NCI-H146 (cell line): Measurements from ENCODE around the gene MORC3.
"Not testable (repeated sequence)": the region's sequence is repeated elsewhere in the genome, so short reads cannot be mapped to it uniquely, and the experiment has no call there.

Source experiments
- DNase-seq: peaks from one replicate; lab custom pipeline; 2025; lab: John Stamatoyannopoulos, UW

MORC3 gene

GRCh38 chr21:36322083-36322424, 2.1 kb downstream of the MORC3 start:
- DNase-seq, result no peak

- DNase-seq, result no peak
These were observed 3.0 kb downstream of the MORC3 start for GRCh38 chr21:36323032-36323431.

GRCh38 chr21:36325373-36326010, 5.5 kb downstream of the MORC3 start:
- DNase-seq, result no peak

GRCh38 chr21:36330904-36331303, 10.9 kb downstream of the MORC3 start:
- peak; percentile 35 for DNase-seq

- DNase-seq, result no peak
These were observed 17.1 kb downstream of the MORC3 start for GRCh38 chr21:36337099-36337509.

GRCh38 chr21:36338975-36339374, 19.0 kb downstream of the MORC3 start:
- no peak for DNase-seq

- not testable (repeated sequence) for DNase-seq
These were observed 22.6 kb downstream of the MORC3 start for GRCh38 chr21:36342581-36342980.

DNA sequence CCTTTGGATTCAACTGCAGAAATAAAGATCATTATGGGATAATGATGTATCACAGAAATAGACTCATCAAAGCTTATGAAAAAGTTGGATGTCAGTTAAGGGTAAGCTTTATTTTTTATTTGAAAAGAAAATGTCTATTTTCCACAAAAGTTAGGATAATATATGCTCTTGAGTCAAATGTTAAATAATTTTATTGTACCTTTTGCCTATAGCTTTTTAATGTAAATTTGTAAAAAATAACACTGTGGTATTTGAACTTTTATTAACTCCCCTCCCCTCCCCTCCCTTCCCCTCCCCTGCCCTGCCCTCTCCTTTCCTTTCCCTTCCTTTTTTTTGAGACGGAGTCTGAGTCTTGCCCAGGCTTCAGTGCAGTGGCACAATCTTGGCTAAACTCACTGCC, 24.9 kb downstream of the MORC3 start:
- DNase-seq, result no peak

- no peak for DNase-seq
These were observed 27.4 kb downstream of the MORC3 start for GRCh38 chr21:36347278-36347961.

GRCh38 chr21:36347962-36348328, 27.9 kb downstream of the MORC3 start:
- no peak for DNase-seq

GRCh38 chr21:36349315-36349714, 29.3 kb downstream of the MORC3 start:
- no peak for DNase-seq

GRCh38 chr21:36350282-36350910, 30.4 kb downstream of the MORC3 start:
- no peak for DNase-seq

DNA sequence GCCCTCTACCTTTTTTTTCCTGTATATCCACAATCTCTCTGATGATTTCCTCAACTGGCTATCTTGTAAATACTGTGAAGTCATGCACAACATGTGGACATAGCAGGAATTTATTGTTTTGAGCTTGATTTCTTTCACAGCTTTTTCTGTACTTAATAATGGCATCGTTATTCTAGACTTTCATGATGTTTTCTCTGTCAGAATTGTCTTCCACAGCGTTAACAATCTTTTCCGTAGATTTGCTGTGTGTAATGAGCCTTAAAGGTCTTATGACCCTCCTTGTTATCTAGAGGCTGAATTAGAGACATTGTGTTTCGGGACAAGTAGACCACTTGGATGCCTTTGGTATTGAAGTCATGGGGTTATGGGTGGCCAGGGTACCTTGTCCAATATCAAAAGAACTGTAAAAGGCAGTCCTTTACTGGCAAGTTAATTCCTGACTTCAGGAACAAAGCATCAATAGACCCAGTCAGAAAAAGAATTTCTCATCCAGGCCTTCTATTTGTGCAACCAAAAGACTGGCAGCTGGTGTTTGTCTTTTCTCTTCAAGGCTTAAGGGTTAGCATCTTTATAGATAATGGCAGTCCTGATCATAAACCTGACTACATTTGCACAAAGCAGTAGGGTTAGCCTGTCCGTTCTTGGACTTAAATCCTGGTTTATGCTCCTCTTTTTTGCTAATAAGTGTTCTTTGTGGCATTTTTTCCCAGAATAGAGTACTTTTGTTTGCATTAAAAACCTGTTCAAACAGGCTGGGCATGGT, 35.1 kb downstream of the MORC3 start:
- DNase-seq, result no peak

DNA sequence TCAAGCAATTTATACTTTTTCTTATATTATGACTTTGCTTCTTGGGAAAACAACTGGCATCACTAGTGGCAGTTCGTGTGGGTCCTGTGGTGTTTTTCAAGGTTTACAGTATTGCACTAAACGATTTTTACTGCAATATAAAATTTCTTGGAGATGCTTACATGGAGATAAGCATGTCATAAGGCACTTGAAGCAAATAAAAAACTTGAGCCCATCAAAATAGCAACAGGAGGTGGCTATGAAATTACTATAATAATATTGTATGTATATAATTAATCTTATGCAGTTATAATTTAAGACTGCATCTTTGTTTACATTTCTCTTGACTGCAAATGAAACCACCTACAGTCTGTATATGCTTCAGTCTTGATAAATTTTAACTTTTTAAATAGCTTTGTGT, 35.9 kb downstream of the MORC3 start:
- DNase-seq, result no peak

GRCh38 chr21:36359185-36359584, 39.2 kb downstream of the MORC3 start:
- DNase-seq, result no peak

DNA sequence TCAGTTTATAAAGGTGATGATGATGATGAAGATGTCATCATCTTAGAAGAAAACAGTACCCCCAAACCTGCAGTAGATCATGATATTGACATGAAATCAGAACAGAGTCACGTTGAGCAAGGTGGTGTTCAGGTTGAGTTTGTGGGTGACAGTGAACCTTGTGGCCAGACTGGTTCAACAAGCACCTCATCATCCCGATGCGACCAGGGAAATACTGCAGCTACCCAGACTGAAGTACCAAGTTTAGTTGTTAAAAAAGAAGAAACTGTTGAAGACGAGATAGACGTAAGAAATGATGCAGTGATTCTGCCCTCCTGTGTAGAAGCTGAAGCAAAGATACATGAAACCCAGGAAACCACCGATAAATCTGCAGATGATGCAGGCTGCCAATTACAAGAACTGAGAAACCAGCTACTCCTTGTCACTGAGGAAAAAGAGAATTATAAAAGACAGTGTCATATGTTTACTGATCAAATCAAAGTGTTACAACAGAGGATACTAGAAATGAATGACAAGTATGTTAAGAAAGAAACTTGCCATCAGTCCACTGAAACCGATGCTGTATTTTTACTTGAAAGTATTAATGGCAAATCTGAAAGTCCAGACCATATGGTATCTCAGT, 49.2 kb downstream of the MORC3 start:
- no peak for DNase-seq

- no peak for DNase-seq
These were observed 56.0 kb downstream of the MORC3 start for GRCh38 chr21:36375994-36376393.

GRCh38 chr21:36377391-36377842, 57.4 kb downstream of the MORC3 start:
- no peak for DNase-seq

- no peak for DNase-seq
These were observed 59.3 kb downstream of the MORC3 start for GRCh38 chr21:36379251-36379650.

DNA sequence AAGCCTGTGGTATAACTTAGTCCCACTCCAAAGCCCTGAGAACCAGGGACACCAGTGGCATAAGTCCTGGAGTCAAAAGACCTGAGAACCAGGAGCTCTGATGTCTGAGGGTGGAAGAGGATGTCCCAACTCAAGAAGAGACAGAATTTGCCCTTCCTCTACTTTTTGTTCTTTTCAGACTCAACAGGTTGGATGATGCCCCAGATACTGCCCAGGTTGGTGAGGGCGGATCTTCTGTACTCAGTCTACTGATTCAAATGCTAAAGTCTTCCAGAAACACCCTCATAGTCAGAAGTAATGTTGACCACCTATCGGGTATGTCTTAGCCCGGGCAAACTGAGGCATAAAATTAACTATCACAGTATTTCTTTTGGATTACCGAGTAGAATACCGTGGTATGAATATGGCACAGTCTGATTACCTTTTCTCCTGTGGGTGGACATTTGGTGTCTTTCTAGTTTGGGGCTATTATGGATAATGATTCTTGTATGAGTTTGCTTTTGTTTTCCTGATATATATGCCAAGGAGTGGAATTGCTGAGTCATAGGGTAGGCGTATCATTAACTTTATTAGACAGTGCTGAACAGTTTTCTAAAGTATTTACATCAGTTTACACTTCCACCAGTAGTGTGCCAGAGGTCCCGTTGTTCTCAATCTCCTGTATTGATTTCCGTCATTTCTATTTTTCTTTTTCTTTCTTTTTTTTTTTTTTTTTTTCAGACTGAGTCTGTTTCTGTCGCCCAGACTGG, 62.0 kb downstream of the MORC3 start:
- no peak for DNase-seq

GRCh38 chr21:36382722-36383121, 62.7 kb downstream of the MORC3 start:
- not testable (repeated sequence) for DNase-seq

DNA sequence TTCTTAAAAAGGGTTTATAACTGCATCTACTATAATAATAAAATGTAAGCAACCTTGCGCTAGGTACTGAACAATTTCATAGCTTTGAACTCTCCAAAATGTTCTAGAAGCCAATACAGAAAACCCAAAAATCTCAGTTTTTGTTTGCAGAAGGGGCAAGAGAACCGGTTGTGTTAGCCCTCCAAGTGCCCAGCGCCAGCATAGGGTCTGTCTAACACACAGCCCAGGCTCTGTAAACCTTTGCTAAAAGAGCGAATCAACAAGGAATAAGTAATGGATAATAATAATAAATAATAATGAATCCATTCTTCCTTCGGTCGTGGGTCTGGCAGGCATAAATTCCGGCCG, 64.9 kb downstream of the MORC3 start:
- no peak for DNase-seq
